IPS DF 4.7 (cell line): ENCODE results near the gene TET1.
A peak's percentile ranks its signal among the peaks of the same experiment; 100 is the strongest.
"Not testable (repeated sequence)": the region's sequence is repeated elsewhere in the genome, so short reads cannot be mapped to it uniquely, and the experiment has no call there.

ENCODE experiments used
- DNase-seq: peaks from one replicate; pipeline ENCODE4 v3.0.0-alpha.2; 2013; ENCODE audit warnings: low spot score; ENCODE audit errors: extremely low read depth

TET1 gene

GRCh38 chr10:68697106-68697505 is 137.0 kb downstream of the TET1 start:
- DNase-seq = no peak

DNA sequence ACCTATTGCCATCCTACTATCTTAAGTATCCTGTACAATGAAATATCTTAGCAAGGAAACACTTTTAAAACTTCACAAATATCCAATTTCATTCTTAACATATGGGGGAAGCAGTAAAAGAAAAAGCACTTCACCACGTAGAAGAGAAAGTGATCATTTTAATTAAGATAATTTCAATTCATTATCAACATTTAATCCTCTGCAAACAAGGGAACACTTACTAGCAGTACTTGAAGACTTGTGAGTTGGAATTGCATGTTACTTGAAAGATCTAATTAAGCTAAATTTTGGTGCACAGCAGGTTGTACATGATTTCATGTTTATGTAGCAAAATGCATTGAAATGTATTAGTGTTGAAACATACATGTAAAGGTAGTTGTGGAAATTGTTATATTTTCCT is 140.1 kb downstream of the TET1 start:
- no peak for DNase-seq

DNA sequence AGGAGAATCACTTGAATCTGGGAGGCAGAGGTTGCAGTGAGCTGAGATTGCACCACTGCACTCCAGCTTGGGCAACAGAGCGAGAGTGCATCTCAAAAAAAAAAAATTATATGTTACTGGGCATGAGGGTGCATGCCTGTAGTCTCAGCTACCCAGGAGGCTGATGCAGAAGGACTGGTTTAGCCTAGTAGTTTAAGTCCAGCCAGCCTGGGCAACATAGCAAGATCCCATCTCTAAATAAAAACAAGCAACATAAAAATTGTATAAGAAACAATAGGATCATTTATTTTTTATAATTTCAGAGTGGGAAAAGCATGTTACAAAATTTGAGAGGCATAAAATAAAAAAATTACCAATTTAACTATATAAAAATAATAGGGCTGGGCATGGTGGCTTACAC is 145.4 kb downstream of the TET1 start:
- no peak for DNase-seq

GRCh38 chr10:68708987-68709386 is 148.8 kb downstream of the TET1 start:
- DNase-seq = not testable (repeated sequence)

- not testable (repeated sequence) for DNase-seq
These were observed 152.9 kb downstream of the TET1 start for GRCh38 chr10:68713065-68713464.

GRCh38 chr10:68717435-68717834 is 157.3 kb downstream of the TET1 start:
- DNase-seq = no peak

- peak; percentile 83 for DNase-seq
These were observed 160.9 kb downstream of the TET1 start, which contains the start of gene CCAR1 for GRCh38 chr10:68720793-68721672. Gene CCAR1 (plus strand): TSS chr10:68721239. CDS start chr10:68722505, 1,266 bp downstream.

- no peak for DNase-seq
These were observed 161.7 kb downstream of the TET1 start for GRCh38 chr10:68721673-68722335.

GRCh38 chr10:68725016-68725415 is 164.9 kb downstream of the TET1 start:
- no peak for DNase-seq

- no peak for DNase-seq
These were observed 167.0 kb downstream of the TET1 start for GRCh38 chr10:68727146-68727545.

GRCh38 chr10:68732651-68733050 is 172.5 kb downstream of the TET1 start:
- no peak for DNase-seq

GRCh38 chr10:68734349-68734748 is 174.2 kb downstream of the TET1 start:
- DNase-seq = no peak

DNA sequence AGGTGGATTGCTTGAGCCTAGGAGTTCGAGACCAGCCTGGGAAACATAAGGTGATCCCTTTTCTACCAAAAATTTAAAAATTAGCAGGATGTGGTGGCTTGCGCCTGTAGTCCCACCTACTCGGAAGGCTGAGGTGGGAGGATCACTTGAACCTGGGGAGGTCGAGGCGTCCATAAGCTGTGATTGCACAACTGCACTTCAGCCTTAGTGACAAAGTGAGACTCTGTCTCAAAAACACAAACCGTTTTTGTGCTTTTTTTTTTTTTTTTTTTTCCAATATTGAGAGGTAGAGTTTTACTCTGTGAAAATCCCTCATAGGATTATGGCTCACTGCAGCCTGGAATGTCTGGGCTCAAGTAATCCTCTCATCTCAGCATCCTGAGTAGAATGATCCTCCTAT is 175.0 kb downstream of the TET1 start:
- DNase-seq = no peak

DNA sequence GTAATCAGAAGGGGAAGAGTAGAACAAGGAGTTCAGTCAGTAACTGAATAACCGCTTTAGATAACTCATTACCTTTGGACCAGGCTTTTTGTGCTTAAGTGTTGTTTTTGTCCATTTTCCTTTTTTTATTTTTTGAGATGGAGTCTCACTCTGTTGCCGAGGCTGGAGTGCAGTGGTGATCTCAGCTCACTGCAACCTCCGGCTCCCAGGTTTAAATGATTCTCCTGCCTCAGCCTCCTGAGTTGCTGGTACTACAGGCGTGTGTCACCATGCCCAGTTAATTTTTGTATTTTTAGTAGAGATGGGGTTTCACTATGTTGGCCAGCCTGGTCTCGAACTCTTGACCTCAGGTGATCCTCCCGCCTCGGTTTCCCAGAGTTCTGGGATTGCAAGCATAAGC is 175.6 kb downstream of the TET1 start:
- not testable (repeated sequence) for DNase-seq

DNA sequence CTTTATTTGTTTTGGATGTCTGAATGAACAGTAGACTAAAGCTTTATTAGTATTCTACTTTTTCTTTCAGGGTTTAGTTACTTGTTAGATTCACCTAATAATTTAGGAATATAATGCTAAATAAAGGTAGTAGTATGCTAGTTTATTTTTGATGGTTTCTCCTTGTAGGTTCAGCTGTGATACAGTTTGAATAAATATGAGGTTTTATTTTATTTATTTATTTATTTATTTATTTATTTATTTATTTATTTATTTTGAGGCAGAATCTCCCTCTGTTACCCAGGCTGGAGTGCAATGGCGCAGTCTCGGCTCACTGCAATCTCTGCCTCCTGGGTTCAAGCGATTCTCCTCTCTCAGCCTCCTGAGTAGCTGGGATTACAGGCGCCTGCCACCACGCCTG is 180.5 kb downstream of the TET1 start:
- DNase-seq = not testable (repeated sequence)

DNA sequence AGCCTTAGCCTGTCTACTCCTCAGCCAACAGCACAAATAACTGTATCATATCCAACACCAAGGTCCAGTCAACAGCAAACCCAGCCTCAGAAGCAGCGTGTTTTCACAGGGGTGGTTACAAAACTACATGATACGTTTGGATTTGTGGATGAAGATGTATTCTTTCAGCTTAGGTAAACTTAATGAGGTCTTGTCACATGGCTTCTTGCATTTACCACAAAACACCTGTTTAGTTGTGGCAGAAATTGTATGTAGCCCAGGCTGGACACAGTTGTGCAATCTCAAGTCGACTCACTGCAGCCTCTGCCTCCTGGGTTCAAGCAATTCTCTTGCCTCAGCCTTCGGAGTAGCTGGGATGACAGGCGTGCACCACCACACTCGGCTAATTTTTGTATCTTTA is 182.3 kb downstream of the TET1 start:
- DNase-seq = no peak
